Nucleus accumbens (tissue), 56 donors: ENCODE measurements around the gene C10orf143.

Experiments used
- DNase-seq, 56 donors: peaks; one replicate each; lab custom pipeline; 2025; lab: John Stamatoyannopoulos, UW

C10orf143 gene

DNA sequence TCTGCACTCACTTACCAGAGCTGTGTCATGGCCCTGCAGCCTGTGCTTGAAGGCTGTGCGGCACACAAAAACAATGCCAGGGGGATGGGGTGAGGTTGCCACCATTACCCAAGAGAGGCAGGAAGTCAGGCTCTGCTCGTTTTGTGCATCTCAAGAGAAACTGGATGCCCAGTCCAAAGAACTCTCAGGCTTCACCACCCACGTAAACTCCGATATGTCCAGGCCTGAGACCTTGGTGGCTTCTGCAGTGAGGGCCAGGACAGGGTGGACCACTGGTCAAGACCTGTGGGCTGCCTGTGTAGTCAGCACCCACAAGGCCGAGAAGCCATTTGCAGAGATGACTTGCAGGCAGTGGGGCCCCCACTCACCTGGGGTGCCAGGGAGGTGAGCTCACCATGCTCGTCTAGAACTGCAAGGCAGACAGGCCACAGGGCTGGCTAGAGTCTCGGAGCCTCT is 91.9 kb downstream of the C10orf143 start:
- no peak for DNase-seq

DNA sequence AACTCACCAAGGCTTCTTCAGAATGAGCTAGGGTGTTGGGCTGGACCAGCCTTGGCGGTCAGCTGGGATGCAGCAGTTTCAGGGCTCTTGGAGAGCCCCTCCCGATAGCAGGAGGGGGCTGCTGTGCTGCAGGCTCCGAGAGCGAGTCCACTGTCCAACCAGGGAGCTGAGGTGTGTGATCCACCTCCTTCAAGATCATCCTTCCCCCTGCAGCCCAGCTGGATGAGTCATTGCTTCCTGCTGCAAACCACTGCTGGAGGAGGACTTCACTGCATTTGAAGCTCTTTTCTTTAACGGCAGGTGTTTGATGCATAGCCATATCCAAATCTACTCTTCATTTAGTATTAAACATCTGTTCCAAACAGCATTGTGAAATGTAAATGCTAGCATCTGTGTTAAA is 92.4 kb downstream of the C10orf143 start:
- no peak for DNase-seq

DNA sequence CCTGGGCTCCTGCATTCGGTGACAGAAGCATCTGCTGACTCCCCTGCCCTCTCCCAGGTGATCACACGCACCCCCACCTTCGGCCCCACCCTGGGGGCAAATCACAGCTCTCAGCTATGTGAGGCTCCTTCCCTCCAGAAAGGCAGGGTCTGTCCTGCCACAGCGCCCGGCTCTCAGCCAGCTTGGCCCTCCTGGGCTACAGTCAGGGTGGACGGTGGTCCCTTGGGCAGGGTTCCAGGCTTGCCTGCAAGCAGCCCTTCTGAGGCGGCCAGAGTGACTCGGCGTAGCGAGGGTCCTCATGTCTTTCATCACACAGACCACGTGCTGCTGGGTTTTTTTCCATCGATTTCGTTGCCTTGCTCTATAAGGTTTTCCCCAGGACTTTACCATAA is 93.0 kb downstream of the C10orf143 start:
- no peak for DNase-seq

DNA sequence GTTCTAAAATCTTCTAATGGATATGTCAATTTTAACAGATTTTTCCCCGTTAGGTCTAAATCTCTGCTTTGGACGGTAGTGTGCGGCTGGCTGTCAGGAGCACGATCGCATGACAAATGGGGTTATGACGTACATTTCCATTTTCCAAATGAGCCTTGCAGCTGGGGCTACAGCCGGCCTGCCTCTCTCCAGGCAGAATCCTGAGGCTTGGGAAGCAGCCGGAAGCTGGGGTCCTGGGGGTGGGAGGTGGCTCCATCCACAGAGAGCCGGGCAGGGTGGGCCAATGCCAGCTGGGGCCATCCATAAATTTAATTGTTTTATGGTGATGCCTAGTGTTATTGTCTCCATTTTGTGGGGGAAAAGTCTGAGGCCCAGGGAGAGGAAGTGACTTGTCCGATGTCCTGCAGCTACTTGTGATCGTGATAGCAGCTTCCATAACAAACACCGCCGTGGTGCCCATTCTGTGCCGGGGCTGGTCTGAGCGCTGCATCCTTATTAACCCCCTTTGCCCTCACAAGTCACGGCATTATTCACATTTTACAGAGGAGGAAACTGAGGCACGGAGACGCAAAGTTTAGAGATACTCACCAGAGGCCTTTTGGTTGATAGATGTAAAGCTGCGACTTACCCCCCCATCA is 93.5 kb downstream of the C10orf143 start:
- DNase-seq = no peak

DNA sequence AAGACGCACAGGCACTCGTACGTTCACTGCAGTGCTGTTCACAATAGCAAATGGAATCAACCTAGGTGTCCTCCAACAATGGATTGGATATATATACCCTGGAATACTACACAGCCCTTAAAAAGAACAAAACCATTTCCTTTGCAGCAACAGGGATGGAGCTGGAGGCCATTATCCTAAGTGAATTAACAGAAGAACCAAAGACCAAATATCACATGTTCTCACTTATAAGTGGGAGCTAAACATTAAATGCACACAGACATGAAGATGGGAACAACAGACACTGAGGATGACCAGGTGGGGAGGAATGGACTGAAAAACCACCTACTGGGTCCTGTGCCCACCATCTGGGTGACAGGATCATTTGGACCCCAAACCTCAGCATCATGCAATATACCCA is 94.5 kb downstream of the C10orf143 start:
- no peak for DNase-seq

DNA sequence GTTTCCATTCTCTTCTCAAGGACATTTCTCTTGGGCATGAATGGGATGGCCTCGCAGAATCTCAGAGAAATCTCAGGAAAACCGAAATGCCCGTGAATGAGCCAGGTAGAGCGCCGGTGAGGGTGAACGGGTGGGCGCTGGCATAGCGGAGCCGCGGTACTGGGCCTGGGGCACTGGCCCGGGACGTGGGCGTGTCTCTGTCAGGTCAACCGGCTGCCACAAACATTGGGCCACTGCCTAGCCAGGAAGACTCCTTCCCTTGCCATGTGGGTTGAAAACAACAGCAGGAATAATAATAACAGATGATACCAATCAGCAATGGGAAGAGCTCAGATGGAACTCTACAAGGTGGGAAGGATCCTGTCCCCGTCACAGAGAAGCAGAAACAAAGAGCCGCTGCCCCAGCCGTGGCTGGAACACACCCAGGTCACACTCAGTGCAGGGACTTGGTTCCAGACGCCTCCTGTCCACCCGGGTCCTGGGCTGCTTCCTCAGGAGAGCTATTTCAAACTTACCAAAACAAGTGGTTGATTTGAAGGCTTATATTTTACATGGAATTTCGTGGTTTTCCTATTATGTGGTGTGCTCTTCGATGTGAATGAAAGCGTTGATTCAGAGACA is 95.4 kb downstream of the C10orf143 start:
- DNase-seq = no peak

DNA sequence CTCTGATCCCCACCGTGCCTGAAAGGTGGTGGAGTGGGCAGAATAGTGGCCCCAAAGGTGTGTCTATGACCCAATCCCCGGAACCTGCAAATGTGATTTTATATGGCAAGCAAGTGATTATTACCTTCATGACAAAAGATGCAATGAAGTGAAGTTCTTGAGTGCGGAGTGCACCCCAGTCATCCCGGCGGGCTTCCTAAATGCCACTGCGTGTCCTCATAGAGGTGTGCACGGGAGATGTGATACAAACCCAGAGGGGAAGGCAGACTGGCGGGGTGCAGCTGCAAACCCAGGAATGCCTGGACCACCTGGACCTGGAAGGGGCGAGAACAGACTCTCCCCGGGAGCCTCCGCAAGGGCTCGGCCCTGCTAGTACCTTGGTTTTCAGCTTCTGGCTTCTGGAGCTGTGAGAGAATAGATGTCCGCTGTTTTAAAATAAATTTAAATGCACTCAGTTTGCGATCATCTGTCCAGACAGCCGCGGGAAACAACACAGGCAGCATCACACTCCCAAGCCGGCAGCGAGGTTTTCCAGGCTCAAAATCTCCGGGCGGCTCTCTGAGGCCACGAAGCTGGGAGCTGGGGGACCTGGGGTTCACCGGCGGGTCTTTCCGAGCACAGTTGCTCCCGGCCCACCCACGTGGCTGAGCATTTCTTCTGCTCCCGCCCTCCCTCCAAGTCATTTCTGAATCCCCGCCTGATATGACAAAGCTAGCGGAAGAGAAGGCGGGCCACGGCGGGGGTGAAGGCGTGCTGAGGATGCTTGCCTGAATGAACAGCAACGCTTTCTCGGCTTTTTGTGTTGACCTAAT is 96.2 kb downstream of the C10orf143 start:
- DNase-seq = no peak
